Measurements from ENCODE around the gene MYO5B.
A peak's percentile ranks its signal among the peaks of the same experiment; 100 is the strongest.
"Not testable (repeated sequence)": the region's sequence is repeated elsewhere in the genome, so short reads cannot be mapped to it uniquely, and the experiment has no call there.

The MYO5B gene

DNA sequence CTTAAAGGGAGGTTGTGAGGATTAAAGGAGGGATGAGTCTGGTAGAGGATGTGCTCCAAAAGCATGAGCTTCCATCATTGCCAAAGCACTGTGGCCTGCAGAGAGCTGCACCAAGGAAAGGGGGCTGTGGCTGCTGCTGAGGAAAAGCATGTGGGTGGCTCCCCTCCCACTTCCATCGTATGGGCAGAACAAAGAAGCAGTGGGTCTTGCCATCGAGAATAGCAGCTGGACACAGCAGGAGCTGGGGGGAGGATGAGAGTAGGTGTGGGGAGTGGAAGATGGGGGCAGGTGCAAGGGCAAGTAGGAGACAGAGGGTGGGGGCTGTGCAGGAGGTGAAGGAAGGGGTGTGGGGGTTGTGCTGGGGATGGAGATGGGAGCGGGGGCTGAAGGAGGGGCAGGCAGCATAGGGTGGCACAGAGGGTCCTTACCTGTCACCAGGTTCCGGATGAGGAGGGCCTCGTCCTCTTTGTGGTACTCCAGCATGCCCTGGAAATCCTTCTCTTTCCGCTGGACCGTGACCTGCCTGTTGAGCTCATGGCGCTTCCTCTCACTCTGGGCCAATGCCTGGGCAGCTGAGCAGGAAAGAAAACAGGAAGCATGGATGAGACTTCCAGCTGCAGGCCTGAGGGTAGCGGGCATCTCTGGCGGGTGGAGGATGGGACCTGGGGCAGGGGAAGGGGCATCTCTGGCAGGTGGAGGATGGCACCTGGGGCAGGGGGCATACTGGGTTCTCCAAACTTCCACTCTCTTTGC is 348.1 kb downstream of the MYO5B start:
- no peak for DNase-seq

DNA sequence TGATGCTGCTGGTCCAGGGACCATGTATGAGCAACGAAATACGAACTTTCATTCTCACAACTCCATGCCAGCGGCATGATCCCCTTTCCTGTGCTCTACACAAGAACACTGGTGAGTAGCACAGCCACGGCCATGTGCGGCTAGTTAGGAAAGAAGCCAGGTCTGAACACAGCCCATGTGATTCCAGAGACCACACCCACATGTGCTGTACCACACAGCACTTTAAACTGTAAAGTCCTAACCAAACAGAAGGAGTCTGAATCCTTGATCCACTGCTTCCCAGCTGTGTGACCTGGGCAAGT is 348.6 kb downstream of the MYO5B start:
- DNase-seq = no peak

- DNase-seq = no peak
These were observed 349.2 kb downstream of the MYO5B start for GRCh38 chr18:49845629-49846360.

DNA sequence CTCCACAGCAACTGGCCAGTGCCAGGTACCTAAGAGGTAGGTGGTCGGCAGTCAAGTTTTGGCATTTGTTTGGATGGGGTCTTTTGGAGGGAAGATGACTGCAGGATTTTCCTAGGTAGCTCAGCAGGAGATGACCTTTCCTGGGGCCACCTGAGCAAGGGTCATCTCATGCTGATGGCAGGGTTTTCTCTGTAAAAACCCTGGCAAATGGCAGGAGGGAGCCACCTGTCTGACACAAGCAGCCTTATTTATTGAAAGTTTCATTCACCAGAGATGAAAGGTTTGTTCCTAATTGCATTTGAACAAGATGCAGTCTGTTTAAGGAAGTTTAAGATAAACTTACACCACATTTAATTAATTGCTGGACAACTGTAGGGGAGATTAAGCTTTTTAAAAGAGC is 350.0 kb downstream of the MYO5B start:
- no peak for DNase-seq

DNA sequence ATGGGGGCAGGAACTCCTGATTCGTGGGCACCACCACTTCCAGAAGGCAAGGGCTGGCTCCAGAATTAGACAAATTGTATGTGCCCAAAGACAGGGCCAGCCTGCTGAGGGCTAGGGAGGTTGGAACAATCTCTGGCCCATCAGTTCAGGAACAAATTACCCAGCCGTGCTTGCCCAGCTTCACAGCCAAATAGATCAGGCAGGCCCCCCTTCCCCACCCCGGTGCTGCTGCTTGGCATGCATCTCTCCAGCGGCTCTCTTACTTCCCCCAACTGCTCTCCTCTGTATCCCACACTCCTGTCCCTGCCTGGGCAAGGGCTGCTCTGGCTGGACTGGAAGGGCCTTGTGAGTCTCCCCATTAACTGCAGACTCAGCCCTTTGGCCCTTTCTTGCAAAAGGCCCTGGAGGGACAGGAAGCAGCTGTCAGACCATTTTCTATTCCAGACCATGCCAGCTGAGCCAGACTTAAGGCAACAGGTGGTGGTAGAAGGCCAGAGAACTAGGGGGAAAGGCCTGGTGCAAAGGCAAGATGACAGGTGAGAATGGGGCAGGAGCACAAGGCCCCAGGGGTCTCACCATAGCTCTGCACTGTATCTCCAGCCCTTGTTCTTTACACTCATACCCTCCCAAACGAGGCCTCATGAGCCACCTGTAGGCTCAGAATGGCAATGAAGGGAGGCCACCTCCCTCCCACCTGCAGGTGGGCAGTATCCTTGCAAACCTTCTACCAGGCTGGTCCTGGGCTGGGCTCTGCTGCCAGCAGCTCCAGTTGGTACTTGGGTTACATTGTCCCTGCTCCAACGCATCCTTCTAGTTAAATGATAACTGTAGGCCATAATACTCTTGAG is 350.9 kb downstream of the MYO5B start:
- DNase-seq = no peak

DNA sequence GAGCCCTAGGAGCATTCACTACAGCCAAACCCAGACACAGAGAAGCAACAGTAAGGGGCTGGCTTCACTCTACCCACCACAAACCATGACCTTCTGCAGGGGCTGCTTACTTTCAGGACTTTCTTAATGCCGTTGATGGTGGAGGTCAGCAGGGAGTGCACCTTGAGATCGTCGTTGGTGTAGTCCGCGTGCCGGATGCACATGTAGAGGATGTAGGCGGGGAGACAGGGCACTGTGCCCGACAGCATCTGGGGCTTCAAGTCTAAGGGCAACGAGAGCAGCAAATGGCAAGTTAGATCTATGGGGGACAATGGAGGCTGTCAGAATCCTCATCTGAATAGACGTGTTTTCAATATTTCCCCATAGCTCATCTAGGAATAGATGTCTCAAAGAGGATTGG is 351.8 kb downstream of the MYO5B start:
- DNase-seq = no peak

DNA sequence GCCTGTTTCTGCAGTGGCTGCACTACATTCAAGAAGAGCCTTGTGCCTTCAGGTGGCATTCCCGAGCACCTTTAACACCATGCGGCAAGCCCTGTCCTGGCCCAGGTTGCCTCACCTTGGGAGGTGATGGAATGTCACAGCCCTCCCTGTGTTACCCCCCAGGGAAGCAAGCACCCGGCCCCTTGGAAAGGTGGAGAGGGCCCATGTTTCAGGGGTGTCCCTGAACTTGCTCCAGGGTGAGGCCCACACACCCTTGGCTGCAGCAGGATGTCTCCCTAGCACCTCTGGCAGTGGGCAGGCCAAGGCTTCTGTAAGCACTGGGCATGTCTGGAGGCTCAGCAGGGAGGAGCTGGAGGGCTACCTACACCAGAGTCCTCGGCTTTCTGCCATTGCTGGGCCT is 352.3 kb downstream of the MYO5B start:
- no peak for DNase-seq

DNA sequence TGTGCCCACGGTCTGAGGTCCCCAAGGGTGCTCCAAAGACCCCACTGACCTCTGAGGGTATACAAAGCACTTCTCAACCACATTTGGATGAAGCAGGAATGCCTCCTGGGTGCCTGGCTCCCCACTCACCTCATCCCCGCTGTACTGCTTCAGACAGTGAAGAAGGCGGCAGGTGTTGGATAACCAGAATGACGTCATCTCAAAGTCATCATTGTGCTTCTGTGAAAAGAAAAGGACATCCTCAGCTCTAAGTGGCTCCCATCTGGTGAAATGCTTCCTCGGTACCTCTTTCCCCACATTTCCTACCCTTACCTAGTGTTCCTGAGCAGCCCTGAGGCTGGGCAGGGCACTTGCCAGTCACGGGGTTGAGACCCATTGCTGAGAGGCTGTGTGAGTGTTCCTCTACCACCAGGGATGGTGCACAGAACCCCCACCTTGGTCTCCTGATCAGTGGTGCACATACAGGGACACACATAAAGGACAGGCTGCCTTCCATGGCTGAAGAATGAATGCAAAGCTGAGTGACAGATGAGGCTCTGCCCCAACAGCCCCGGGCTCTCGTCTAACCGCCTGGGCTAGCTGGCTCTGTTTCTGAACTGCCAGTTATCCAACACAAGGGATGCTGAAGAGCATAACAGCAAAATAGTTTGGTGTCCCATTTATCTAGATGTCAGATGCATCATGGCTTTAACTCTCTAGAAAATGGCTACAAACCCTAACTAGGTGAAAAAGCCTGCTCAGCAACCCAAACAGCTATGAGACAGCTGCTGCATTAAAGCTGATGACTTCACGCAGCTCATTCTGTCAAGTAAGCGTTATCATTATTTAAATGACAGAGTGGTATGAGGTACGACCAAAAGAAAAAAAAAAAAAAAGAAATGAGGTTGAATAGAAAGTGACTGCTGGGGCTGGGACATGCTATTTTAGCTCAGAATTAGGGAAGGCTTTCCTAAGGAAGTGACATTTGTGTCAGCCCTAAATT is 353.4 kb downstream of the MYO5B start:
- DNase-seq = no peak

- DNase-seq = no peak
These were observed 355.9 kb downstream of the MYO5B start for GRCh38 chr18:49839012-49839411.

DNA sequence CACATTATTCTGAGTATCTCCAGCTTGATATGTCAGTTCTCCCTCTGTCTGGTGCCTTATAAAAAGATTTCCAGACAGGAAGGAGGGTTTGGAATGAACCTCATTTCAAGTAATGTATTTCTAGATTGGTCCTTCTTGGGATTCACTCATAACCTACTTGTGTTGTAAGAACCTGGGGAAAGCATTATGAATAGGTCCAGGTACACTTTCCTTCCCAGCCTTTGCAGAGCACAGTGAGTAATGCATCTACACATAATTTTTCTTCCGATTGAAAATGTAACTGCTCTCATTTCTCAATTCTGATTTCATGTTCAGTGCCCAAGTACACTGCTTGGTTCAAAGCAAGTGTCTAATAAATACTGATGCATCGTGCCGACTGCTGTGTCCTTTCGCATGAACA is 356.6 kb downstream of the MYO5B start:
- no peak for DNase-seq

GRCh38 chr18:49837889-49838288 is 357.1 kb downstream of the MYO5B start:
- no peak for DNase-seq

DNA sequence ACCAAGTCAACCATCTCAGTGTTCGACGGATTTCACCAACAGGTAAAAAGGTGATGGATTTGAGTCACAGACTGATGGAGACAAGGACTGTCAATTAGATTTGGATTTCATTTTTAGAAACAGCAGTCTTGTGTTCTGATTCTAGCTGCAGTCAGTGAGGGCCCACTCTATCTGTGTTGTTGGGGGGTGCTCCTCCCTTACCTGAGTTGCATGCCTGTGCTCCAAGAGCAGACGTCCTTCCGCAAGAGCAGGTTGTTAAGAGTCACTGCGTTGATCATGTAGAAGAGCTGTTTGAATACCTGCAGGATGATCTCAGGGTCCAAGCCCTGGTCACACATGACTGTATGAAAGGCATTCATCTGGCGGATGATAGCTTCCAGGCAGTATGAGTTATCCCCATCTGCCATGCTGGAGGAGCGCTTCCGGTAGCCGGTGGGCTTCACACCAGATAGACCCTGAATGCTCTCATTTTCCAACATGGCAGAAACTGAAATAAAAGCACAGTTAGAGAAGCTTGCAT is 357.6 kb downstream of the MYO5B start:
- not testable (repeated sequence) for DNase-seq

DNA sequence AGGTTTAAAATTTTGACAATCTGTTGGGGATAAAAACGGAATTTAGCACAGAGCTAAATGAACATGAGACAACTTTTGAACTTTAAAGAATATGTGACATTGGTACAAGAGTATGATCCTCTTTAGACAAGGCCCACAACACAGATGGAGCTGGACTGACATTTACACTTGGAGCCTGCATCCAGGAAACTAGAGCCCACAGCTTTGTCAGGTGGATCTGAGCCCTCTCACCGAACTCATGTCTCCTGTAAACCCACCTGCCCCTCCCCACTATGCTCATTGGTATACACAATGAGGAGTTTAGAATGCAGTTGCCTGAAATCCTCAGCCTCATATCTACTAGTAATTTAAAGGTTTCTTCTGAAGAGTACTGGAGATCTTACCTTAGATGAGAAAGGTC is 359.5 kb downstream of the MYO5B start:
- DNase-seq = no peak

DNA sequence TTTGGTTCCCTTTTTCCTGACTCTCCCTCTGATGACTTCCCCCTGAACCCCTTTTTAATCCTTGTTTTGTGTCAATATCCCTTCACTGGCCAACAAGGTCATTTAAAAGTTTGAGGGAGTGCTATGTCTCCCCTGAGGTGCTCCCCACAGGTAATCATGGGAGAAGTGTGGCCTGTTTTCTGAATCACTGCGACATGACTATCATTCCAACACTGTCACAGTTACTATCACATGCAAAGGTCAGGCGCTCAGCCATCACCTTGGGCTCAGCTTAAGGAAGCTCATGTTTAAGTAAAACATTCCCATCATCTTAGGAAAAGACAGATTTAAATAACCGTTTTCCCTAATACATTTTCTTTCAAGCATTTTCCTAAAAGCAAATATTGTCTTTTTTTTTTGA is 360.7 kb downstream of the MYO5B start:
- DNase-seq = no peak

GRCh38 chr18:49833814-49834213 is 361.1 kb downstream of the MYO5B start:
- no peak for DNase-seq

GRCh38 chr18:49832221-49832647 is 362.7 kb downstream of the MYO5B start:
- no peak for DNase-seq

DNA sequence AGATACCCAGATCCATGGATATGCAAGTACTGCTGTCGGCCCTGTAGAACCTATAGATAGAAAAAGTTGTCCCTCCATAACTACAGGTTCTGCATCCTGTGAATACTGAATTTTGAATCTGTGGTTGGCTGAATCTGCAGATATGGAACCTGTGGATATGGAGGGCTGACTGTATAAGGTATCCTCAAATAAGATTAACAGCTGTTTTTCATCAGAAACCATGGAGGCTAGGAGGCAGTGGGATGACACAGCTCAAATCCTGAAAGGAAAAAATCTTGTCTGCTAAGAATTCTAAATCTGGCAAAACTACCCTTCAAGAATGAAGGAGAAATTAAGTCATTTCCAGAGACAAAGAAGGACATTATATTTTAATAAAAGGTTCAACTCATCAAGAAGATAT is 367.0 kb downstream of the MYO5B start:
- no peak for DNase-seq

GRCh38 chr18:49819823-49820671 is 374.9 kb downstream of the MYO5B start:
- peak; percentile 67 for DNase-seq

DNA sequence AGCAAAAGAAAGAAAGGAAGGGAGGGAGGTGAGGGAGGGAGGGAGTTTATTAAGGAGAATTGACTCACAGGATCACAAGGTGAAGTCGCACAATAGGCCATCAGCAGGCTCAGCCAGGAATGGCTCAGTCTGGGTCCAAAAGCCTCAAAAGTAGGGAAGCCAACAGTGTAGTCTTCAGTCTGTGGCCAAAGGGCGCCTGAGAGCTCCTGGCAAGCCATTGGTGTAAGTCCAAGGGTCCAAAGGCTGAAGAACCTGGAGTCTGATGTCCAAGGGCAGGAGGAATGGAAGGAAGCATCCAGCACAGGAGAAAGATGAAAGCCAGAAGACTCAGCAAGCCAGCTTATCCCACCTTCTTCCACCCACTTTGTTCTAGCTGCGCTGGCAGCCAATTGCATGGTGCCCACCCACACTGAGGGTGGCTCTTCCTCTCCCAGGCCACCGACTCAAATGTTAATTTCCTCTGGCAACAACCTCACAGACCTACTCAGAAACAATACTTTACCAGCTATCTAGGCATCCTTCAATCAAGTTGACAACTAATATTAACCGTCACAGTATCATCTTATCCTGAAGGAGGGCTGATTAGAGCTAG is 375.8 kb downstream of the MYO5B start:
- no peak for DNase-seq

- DNase-seq = no peak
These were observed 377.0 kb downstream of the MYO5B start for GRCh38 chr18:49817947-49818346.

DNA sequence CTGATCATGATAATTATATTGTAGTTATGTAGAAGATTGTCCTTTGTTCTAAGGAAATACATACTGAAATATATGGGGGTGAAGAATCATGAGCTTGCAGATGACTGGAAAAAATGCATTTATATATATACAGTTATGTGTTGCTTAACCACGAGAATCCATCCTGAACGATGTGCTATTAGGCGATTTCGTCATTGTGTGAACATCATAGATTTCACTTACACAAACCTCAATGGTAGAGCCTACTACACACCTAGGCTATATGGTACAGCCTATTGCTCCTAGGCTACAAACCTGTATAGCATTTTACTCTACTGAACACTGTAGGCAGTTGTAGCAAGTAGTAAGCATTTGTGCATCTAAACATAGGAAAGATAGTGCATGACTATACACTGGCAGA is 379.0 kb downstream of the MYO5B start:
- no peak for DNase-seq

All from activated effector memory CD4-positive, alpha-beta T cell treated with anti-CD3 and anti-CD28 coated beads, Interleukin-2, amount 50 U/mL, for 16 hours (primary cell).